HuH-7 (cell line): ENCODE data around the gene ZFPM1.
A peak's percentile ranks its signal among the peaks of the same experiment; 100 is the strongest.

Source experiments
- DNase-seq: peaks from one replicate; pipeline ENCODE4 v3.0.0; 2011; ENCODE audit warnings: low spot score

Gene ZFPM1

DNA sequence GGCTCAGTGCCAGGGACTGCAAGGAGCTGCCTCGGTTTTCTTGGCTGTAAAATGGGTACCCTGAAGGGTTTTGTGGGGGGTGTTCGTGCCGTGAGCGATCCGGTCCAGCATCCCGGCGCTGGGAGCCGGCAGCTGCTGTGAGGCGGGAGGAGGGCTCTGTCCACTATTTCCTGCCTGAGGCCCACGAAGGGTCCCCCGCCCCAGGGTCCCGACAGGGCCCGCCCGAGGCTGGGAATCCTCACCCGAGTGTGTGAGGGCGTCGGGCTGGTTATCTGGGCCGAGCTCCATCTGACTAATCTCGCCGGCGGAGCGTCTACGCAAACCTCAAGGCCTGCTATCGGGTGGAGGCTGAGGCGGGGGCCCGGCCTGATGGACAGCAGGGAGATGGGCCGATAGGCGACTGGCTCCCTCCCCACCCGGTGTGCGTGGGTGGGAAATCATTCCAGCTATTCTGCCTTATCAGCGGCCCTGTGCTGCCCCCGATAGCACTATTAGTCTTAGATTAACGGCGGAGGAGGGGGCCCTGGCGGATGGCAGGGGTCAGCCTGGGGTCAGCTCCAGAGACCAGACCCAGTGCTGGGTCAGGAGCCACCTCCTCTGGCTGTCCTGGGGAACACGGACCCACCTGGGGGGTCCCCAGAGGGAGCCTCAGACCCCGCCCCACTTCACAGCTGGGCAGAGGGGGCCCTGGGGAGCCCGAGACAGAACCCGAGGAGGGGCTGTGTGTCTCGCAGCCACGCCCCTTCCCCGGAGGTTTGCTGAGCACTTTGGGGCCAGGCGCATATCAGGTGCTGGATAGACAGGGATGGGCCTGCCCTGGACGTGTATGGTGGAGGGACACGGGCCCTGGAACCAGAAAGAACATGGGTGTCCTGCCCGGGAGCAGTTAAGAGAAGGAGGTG is 44.7 kb downstream of the ZFPM1 start:
- DNase-seq = no peak

- DNase-seq = no peak
Observed at GRCh38 chr16:88498576-88499208, 45.6 kb downstream of the ZFPM1 start.

DNA sequence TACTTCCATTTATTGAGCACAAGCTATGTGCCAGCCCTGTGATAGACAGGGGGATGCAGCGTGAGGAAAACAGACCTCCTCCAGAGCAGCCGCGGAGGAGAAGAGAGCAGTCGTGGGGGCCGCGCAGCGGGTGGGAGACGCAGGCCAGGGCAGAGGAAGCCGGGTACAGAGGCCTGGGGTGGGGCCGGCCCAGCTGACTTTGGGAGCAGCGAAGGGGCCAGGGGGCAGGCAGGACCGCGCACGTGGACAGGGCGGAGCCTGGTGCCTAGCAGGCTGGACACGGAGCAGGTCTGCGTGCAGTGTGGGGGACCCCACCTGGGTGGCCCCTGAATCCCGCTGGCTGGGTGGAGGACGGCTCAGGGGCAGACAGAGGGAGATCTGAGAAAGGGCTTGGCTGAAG is 46.2 kb downstream of the ZFPM1 start:
- no peak for DNase-seq

GRCh38 chr16:88499836-88500251 is 46.8 kb downstream of the ZFPM1 start:
- no peak for DNase-seq

DNA sequence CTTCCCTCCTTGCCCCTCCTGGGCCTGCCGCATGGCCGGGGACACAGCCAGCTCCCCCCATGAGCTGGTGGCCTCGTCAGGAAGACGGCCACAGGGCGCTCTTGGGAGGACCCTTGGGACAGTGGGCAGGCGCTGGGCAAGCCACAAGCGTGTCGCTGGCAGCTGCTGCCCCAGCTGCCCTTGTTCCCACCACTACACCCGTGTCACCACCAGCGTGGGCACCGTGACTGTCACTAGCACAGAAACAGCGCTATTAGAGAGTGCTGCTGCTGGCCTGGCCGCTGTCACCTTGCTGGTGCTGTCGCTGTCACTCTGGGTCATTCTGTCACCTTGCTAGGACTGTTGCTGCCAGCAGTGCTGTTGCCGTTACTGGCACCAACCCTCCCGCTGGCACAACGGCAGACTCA is 47.2 kb downstream of the ZFPM1 start:
- no peak for DNase-seq

GRCh38 chr16:88502371-88502770 is 49.3 kb downstream of the ZFPM1 start:
- DNase-seq = no peak

DNA sequence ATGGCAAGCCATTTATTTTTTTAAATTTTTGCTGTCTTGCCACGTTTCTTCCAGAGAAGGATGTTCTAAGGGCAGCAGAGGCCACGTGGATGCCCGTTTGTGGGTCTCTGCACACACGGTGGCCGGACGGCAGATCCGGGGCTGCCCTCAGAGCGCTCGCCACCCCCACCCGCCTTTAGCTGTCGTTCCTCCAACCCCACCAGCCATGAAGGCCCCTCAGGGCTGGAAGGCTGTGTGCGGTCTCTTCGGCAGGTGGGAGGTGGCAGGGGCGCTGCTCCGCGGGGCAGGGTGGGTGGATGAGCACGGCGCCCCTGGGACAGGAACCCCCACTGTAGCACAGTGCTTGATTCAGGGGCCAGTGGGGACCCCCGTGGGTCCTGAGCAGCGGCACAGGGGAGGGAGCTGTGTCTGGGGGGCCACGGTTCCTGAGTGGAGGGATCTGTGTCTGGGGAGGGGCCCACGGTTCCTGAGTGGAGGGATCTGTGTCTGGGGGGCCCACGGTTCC is 49.7 kb downstream of the ZFPM1 start:
- no peak for DNase-seq

DNA sequence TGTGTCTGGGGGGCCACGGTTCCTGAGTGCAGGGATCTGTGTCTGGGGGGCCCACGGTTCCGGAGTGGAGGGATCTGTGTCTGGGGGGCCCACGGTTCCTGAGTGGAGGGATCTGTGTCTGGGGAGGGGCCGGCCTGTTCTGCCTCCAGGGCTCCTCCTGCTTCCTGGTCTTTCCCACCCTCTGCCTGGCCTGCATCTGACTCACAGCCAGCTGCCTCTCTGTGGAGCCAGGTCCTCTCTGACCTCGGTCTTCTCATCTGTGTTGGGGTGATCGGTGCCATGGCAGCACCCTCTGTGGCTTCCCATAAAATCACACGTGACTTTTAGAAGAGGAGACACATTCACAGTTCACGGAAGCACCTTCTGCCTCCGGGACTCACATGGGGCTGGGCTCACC is 50.3 kb downstream of the ZFPM1 start:
- DNase-seq = no peak

GRCh38 chr16:88503771-88504488 is 50.9 kb downstream of the ZFPM1 start:
- no peak for DNase-seq

GRCh38 chr16:88504489-88505404 is 51.7 kb downstream of the ZFPM1 start:
- peak; percentile 99 for DNase-seq

GRCh38 chr16:88505405-88506082 is 52.5 kb downstream of the ZFPM1 start:
- peak; percentile 98 for DNase-seq

GRCh38 chr16:88506723-88507122 is 53.6 kb downstream of the ZFPM1 start:
- no peak for DNase-seq

GRCh38 chr16:88507231-88507743 is 54.2 kb downstream of the ZFPM1 start:
- no peak for DNase-seq

DNA sequence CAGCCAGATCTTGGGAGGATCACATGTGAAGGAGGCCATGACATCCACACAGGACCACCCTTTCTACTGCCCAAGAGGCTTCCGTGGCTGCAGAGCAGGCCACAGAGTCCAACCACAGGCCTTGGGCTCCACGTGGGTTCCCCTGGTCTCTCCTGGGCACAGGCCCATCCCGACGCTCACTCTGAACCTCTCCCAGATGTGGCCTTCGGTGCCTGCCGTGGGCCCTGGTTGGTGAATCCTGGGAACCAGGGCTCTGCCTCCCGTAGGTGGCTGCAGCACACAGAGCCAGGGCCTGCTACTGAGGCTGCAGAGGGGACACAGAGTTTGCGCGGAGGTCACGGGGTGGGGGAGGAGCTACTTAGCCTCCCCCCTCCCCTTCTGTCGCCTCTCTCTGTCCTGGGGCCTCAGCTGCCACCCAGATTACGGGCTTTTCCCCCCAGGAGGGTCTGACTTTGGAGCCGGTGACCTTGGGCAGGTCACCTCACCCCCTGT is 55.3 kb downstream of the ZFPM1 start:
- no peak for DNase-seq

- peak; percentile 93 for DNase-seq
Observed at GRCh38 chr16:88508868-88509748, 56.0 kb downstream of the ZFPM1 start.

DNA sequence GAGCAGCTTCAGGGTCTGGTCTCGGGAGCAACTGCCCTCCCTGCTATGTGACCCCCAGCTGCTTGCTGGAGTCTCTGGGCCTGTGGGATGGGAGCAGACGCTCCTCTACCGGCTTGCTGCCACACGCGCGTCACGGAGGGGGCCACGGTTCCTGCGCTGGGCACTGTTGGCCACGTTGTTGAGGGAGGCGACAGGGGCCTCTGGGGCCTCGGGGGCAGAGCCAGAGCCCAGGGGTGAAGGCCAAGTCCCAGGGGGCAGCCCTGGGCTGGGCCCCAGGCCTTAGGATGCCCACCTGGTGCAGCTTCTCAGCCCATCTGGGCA is 56.6 kb downstream of the ZFPM1 start:
- DNase-seq = no peak

- no peak for DNase-seq
Observed at GRCh38 chr16:88510091-88510994, 57.3 kb downstream of the ZFPM1 start.

DNA sequence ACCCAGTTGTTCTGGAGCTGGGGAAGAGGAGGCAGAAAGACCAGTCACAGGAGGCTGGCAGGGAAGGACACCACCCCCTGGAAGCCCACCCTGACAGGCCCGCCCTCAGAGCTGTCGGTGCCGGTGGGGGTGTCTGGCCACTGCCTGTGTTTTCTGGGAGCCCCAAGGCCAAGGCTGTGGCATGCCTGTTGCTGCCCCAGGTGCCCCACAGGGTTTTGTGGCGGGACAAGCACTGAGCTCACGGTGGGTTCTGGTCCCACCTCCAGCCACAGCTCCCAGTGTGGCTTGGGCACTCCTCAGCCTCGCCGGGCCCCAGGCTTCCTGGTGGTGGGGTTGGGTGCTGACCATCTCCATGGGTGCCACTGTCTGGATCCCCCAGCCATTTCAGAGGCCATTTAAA is 58.0 kb downstream of the ZFPM1 start:
- no peak for DNase-seq

DNA sequence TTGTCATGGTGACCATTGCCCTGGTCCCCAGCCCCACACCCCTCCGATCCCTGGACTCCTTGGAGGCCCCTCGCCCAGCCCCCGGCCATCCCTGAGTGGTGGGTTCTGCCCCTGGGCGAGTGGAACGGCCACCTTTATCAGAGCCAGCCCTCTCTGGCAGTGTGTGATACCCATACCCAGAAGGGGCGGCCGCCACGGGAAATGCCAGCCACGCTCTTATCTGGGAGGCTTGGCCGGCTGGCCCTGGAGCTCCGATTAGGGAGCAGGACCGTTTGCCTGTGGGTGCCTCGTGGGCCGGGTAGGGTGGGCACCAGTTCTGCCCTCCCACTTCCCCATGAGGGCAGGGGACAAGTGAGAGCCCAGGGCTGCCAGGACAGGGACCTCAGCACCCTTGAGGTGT is 58.8 kb downstream of the ZFPM1 start:
- DNase-seq = no peak
